Measurements from ENCODE around the gene ABCG2. TPM values are rescaled to one million over a fixed set of nuclear protein-coding genes. Genes with fewer than 3 reads are reported as not detected.
A peak's percentile ranks its signal among the peaks of the same experiment; 100 is the strongest.

Gene ABCG2
- polyA plus RNA-seq, 1 donor (not counting 4 experiments of a cell fraction or from before 2014, with no cell fraction given): 5.3 TPM

GRCh38 chr4:88178626-88179231 lies 20.3 kb upstream of the ABCG2 start:
- DNase-seq (ENCODE audit: low read depth, low spot score): peak; percentile 23
- peak overlapping the region; percentile 55 for H3K27ac ChIP-seq (ENCODE audit: control insufficient read depth, insufficient read depth, low read length)

DNA sequence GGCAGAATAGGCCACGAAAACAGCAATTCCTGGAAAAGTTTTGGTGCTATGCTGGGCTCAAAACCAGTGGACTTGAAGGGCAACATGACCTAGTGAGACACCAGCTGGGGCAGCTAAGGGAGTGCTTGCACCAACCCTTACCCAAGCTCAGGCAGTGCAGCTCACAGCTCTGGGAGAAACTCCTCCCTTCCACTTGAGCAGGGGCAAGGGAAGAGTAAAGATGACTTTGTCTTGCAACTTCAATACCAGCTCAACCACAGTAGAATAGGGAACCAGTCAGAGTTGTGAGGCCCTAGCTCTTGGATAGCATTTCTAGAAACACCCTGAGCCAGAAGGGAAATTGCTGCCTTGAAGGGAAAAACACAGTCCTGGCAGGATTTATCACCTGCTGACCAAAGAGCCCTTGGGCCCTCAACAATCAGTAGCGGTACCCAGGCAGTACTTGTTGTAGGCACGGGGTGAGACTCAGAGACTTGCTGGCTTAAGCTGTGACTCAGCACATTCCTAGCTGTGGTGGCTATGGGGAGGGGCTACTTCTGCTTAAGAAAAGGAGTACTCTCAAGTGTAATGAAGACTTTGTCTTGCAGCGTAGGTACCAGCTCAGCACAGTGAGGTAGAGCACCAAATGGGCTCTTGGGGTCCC lies 19.7 kb upstream of the ABCG2 start:
- Histone ChIP-seq H2AFZ (ENCODE audit: control insufficient read depth, low read length) (peak overlapping the region; percentile 48), H3K4me3 (ENCODE audit: control insufficient read depth in 2 of 3, extremely low read depth in 1 of 3, insufficient read depth in 2 of 3, low read depth in 1 of 3, low read length in 3 of 3) (no peak overlapping the region), H3K4me2 (ENCODE audit: control insufficient read depth, extremely low read depth, insufficient read depth, low read depth, low read length) (peak overlapping the region; percentile 42), H3K9me1 (ENCODE audit: control insufficient read depth, extremely low read depth, insufficient read depth, low read length) (no peaks in the 10 kb centered on the region), H3K4me1 (ENCODE audit: control insufficient read depth, extremely low read depth, insufficient read depth, low read length) (peaks cover 21% of the 10 kb centered on the region), H3K36me3 (ENCODE audit: control insufficient read depth in 2 of 2, extremely low read depth in 1 of 2, insufficient read depth in 2 of 2, low read length in 2 of 2) (no peaks in the 10 kb centered on the region), H3K9ac (ENCODE audit: control insufficient read depth, extremely low read depth, insufficient read depth, low read length) (no peak overlapping the region), H3K79me2 (ENCODE audit: control insufficient read depth, insufficient read depth, low read length) (no peaks in the 10 kb centered on the region), H4K20me1 (ENCODE audit: control insufficient read depth, extremely low read depth, insufficient read depth, low read length) (no peaks in the 10 kb centered on the region), H3K27me3 (ENCODE audit: control insufficient read depth, extremely low read depth, insufficient read depth, low read length) (no peaks in the 10 kb centered on the region), H3K27ac (ENCODE audit: control insufficient read depth, insufficient read depth, low read length) (peak overlapping the region; percentile 55), H3K9me3 (ENCODE audit: control insufficient read depth, low read depth, low read length) (no peaks in the 10 kb centered on the region)
- peak; percentile 99 for FAIRE-seq
- DNase-seq (ENCODE audit: low read depth, low spot score): peak; percentile 79
- TF ChIP-seq CTCF (optimal IDR thresholded peaks at IDR 0.05 in 1 of 3, IDR thresholded peaks at IDR 0.05 in 1 of 3, conservative IDR thresholded peaks at IDR 0.05 in 1 of 3; ENCODE audit: extremely low read depth in 1 of 3, insufficient read depth in 2 of 3, low read length in 3 of 3): no peak
- no peak for TF ChIP-seq EZH2 (IDR thresholded peaks at IDR 0.05; ENCODE audit: low read length)
- dilution Hi-C loops (cut with MboI; ENCODE audit: extremely low pct_ligation_motif_present, low sequenced_read_pairs): no loop called here

More at GRCh38 chr4:88178626-88179231, 20.3 kb upstream of the ABCG2 start:
- dilution Hi-C loops (cut with MboI; ENCODE audit: extremely low pct_ligation_motif_present, low sequenced_read_pairs): no loop called here
- H4K20me1 ChIP-seq (ENCODE audit: control insufficient read depth, extremely low read depth, insufficient read depth, low read length): no peaks in the 10 kb centered on the region
- H3K4me1 ChIP-seq (ENCODE audit: control insufficient read depth, extremely low read depth, insufficient read depth, low read length): peaks cover 21% of the 10 kb centered on the region
- TF ChIP-seq EZH2 (IDR thresholded peaks at IDR 0.05; ENCODE audit: low read length): no peak
- no peak for TF ChIP-seq CTCF (optimal IDR thresholded peaks at IDR 0.05 in 1 of 3, IDR thresholded peaks at IDR 0.05 in 1 of 3, conservative IDR thresholded peaks at IDR 0.05 in 1 of 3; ENCODE audit: extremely low read depth in 1 of 3, insufficient read depth in 2 of 3, low read length in 3 of 3)
- FAIRE-seq: no peak
- no peaks in the 10 kb centered on the region for H3K79me2 ChIP-seq (ENCODE audit: control insufficient read depth, insufficient read depth, low read length)
- H3K4me3 ChIP-seq (ENCODE audit: control insufficient read depth in 2 of 3, extremely low read depth in 1 of 3, insufficient read depth in 2 of 3, low read depth in 1 of 3, low read length in 3 of 3): no peak overlapping the region
- no peaks in the 10 kb centered on the region for H3K36me3 ChIP-seq (ENCODE audit: control insufficient read depth in 2 of 2, extremely low read depth in 1 of 2, insufficient read depth in 2 of 2, low read length in 2 of 2)
- no peaks in the 10 kb centered on the region for H3K9me1 ChIP-seq (ENCODE audit: control insufficient read depth, extremely low read depth, insufficient read depth, low read length)
- H3K9me3 ChIP-seq (ENCODE audit: control insufficient read depth, low read depth, low read length): no peaks in the 10 kb centered on the region
- peak overlapping the region; percentile 42 for H3K4me2 ChIP-seq (ENCODE audit: control insufficient read depth, extremely low read depth, insufficient read depth, low read depth, low read length)
- no peak overlapping the region for H3K9ac ChIP-seq (ENCODE audit: control insufficient read depth, extremely low read depth, insufficient read depth, low read length)
- peak overlapping the region; percentile 48 for H2AFZ ChIP-seq (ENCODE audit: control insufficient read depth, low read length)
- H3K27me3 ChIP-seq (ENCODE audit: control insufficient read depth, extremely low read depth, insufficient read depth, low read length): no peaks in the 10 kb centered on the region

Data from keratinocyte (primary cell).